Thyroid gland (tissue), 4 donors: ENCODE results near the gene FHIT.

Experiments used
- CTCF ChIP-seq, 6 experiments: fragments of 200-600 bp in 3 of 6; fragments of 450-650 bp in 3 of 6; sonication (generic) in 3 of 6; IDR thresholded peaks; one replicate each; pipeline ENCODE4 v1.5.1; 2016 to 2019; ENCODE audit warnings: antibody characterized with exemption in 6 of 6, mild to moderate bottlenecking in 2 of 6, inconsistent platforms in 1 of 6, moderate library complexity in 1 of 6
- POLR2A ChIP-seq, 2 donors: fragments of 450-650 bp; IDR thresholded peaks; one replicate each; pipeline ENCODE4 v1.6.1; 2017; ENCODE audit warnings: antibody characterized with exemption in 2 of 2, mild to moderate bottlenecking in 2 of 2, moderate library complexity in 1 of 2

- no peak for TF ChIP-seq POLR2A (IDR thresholded peaks at IDR 0.05)
- TF ChIP-seq CTCF (IDR thresholded peaks at IDR 0.05): no peak
Measured at GRCh38 chr3:60399861-60400845, 851.1 kb downstream of the FHIT start.
